A673 (cell line): ENCODE data around the gene SUPT4H1. TPM values are rescaled to one million over a fixed set of nuclear protein-coding genes. Genes with fewer than 3 reads are reported as not detected.

Experiments
- BruUV-seq: library from RNA; stranded (reverse); fragments of 400-500 nt; replicated peaks from 2 replicates; lab custom pipeline; 2021; lab: Mats Ljungman, UMichigan
- CTCF ChIA-PET: fragments of 300-600 bp; sonication (Branson Sonifier 250); formaldehyde crosslinking; loops from one replicate; lab custom pipeline; 2022; ENCODE audit warnings: antibody characterized with exemption; lab: Charles Lee
- POLR2A ChIA-PET: fragments of 300-600 bp; sonication (Branson Sonifier 250); formaldehyde crosslinking; loops from one replicate; lab custom pipeline; 2022; ENCODE audit warnings: antibody characterized with exemption; ENCODE audit not compliant: low non-redundant PET; lab: Charles Lee
- DNase-seq: peaks from one replicate; pipeline ENCODE4 v3.0.0-alpha.2; 2015; ENCODE audit warnings: low spot score
- H3K27ac ChIP-seq: fragments of 200-600 bp; sonication (generic); 2 replicates; pipeline ENCODE4 v1.5.1; 2016; ENCODE audit warnings: mixed run types, low read depth, mild to moderate bottlenecking, mixed read lengths, antibody characterized with exemption, low read length; ENCODE audit not compliant: poor library complexity, severe bottlenecking
- H3K27me3 ChIP-seq: fragments of 200-600 bp; sonication (generic); replicated peaks from 2 replicates; pipeline ENCODE4 v1.6.1; 2017; ENCODE audit warnings: mixed run types, low read depth, mild to moderate bottlenecking, mixed read lengths, antibody characterized with exemption, low read length; ENCODE audit not compliant: insufficient read depth, poor library complexity
- H3K36me3 ChIP-seq: fragments of 200-600 bp; sonication (generic); 2 replicates; pipeline ENCODE4 v1.6.1; 2016; ENCODE audit warnings: mixed run types, mild to moderate bottlenecking, mixed read lengths, antibody characterized with exemption, low read length; ENCODE audit not compliant: insufficient read depth, poor library complexity, severe bottlenecking
- H3K4me1 ChIP-seq: fragments of 200-600 bp; sonication (generic); 2 replicates; pipeline ENCODE4 v1.6.1; 2017; ENCODE audit warnings: mixed run types, mild to moderate bottlenecking, mixed read lengths, antibody characterized with exemption, low read length; ENCODE audit not compliant: insufficient read depth, poor library complexity, severe bottlenecking
- H3K4me3 ChIP-seq: fragments of 200-600 bp; sonication (generic); 2 replicates; pipeline ENCODE4 v1.5.1; 2016; ENCODE audit warnings: low read depth, mixed run types, mild to moderate bottlenecking, mixed read lengths, low read length; ENCODE audit not compliant: poor library complexity, severe bottlenecking
- H3K9me3 ChIP-seq: fragments of 200-600 bp; sonication (generic); 2 replicates; pipeline ENCODE4 v1.6.1; 2016; ENCODE audit warnings: mixed run types, low read depth, mild to moderate bottlenecking, mixed read lengths, antibody characterized with exemption, low read length; ENCODE audit not compliant: poor library complexity, severe bottlenecking
- EZH2 ChIP-seq: fragments of 200-600 bp; sonication (generic); IDR thresholded peaks from 2 replicates; pipeline ENCODE4 v1.6.1; 2017; ENCODE audit warnings: borderline replicate concordance, low read depth, mild to moderate bottlenecking, mixed read lengths, antibody characterized with exemption, low read length; ENCODE audit not compliant: poor library complexity, severe bottlenecking
- intact Hi-C: fragments of 100-400 bp; cut with micrococcal nuclease; formaldehyde crosslinking; loops from one replicate; pipeline ENCODE4 v1.10.0; 2022; ENCODE audit not compliant: unreplicated experiment
- total RNA-seq: library from RNA; stranded (reverse); gene quantifications from 2 replicates; pipeline ENCODE4 v1.2.3, GENCODE V29; 2021
- TF ChIP-seq, protein P1 (sequence below): fragments of 300-800, 200-600 bp; sonication (generic); conservative IDR thresholded peaks from 2 replicates; pipeline ENCODE4 v1.5.1; 2017; ENCODE audit warnings: low read depth, mild to moderate bottlenecking, antibody characterized with exemption, low read length, moderate library complexity, mixed read lengths

Gene SUPT4H1
- total RNA-seq, 1 experiment from 2014 or later = 106 TPM

DNA sequence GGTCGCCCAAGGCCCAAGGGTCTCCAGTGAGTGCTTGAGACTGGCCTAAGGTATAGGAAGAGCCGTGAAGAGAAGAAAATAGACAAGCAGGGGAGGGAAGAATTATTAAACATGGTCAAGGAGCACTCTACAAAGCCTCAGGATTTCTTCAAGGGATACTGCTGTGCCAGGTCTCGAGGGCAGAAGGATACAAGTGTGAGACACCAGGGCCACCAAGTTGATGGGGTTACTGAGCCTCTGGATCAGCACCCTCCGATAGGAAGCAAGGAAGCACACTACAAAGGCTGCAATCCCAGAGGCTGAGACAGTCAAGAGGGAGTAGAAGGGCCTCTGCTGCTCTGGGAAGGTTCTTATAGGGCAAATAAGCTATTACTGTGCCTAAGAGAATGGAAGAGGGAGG, 6.5 kb downstream of the SUPT4H1 start:
- no peak overlapping the region for H3K27ac ChIP-seq
- BruUV-seq = no TSS peak
- intact Hi-C loops = no loop called here
- TF ChIP-seq, protein P1, sequence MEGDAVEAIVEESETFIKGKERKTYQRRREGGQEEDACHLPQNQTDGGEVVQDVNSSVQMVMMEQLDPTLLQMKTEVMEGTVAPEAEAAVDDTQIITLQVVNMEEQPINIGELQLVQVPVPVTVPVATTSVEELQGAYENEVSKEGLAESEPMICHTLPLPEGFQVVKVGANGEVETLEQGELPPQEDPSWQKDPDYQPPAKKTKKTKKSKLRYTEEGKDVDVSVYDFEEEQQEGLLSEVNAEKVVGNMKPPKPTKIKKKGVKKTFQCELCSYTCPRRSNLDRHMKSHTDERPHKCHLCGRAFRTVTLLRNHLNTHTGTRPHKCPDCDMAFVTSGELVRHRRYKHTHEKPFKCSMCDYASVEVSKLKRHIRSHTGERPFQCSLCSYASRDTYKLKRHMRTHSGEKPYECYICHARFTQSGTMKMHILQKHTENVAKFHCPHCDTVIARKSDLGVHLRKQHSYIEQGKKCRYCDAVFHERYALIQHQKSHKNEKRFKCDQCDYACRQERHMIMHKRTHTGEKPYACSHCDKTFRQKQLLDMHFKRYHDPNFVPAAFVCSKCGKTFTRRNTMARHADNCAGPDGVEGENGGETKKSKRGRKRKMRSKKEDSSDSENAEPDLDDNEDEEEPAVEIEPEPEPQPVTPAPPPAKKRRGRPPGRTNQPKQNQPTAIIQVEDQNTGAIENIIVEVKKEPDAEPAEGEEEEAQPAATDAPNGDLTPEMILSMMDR = no peak
- no peak for TF ChIP-seq EZH2
- CTCF ChIA-PET = no interaction called here
- H3K4me1 ChIP-seq = no peaks in the 10 kb centered on the region
- POLR2A ChIA-PET = interaction anchor here (0.6 kb wide), 1 partner anchor 31 kb away, joined by 3 read pairs; no protein-coding TSS in a partner anchor
- no peak for DNase-seq
- H3K9me3 ChIP-seq = no peaks in the 10 kb centered on the region
- no peaks in the 10 kb centered on the region for H3K27me3 ChIP-seq
- H3K4me3 ChIP-seq = no peak overlapping the region
- peaks cover 50% of the 10 kb centered on the region for H3K36me3 ChIP-seq

DNA sequence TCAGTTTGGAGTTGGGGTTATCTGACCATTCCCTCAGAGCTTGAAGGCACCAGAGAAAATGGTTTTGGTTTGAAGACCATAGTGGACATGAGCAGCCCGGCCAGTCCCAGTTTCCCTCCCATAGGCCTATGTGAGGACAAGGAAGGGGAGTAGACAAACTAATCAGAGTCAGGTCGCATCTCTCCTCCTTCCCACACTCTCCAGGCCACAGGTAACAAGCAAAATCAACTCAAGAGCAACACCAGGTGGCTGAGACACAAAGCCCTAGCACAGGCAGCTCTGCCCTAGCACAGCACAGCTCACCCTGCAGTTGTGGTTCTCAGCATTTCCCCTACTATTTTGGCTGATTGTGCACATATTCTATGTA, 7.2 kb downstream of the SUPT4H1 start:
- TF ChIP-seq, protein P1 = no peak
- TF ChIP-seq EZH2 = no peak
- Histone ChIP-seq H3K4me1 (no peaks in the 10 kb centered on the region), H3K27ac (no peak overlapping the region), H3K4me3 (no peak overlapping the region), H3K27me3 (no peaks in the 10 kb centered on the region), H3K36me3 (peaks cover 49% of the 10 kb centered on the region), H3K9me3 (no peaks in the 10 kb centered on the region)
- intact Hi-C loops = no loop called here
- no TSS peak for BruUV-seq
- POLR2A ChIA-PET = no interaction called here
- DNase-seq = no peak
- CTCF ChIA-PET = no interaction called here

DNA sequence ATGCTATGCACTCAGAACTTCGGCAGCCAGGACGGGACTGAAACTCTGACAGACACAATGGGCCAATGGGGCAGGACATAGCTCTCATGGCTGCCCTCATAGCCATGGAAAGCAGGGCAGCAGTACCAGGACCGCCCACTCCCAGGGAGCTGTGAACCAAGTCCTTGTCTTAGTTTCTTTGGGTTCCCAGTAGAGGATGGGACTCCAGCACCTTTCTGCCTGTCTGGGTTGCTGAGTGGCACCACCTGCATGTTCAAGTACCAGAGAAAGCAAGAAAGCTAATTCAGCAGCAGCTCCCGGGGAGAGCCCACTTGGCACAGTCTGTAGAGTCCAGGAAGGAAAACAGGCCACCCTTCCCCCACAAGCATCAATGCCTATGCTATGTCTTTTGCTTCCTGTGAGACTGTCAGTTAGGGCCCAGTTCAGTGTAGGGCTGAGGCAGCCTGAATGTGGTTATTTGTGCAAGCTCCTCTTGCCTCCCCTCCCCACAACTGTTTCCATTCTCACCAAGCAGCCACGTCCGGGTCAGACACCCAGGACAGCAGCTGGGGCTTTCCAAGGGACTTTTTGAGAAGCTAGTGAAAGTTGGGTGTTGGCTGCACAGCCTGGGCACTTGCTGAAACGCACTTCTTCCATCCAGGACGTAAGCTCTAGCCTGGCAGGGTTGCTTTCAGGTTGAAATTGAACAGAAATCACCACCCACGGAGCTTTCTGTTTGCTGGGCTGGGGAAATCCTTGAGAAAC, 7.8 kb downstream of the SUPT4H1 start:
- intact Hi-C loops = no loop called here
- DNase-seq = no peak
- POLR2A ChIA-PET = interaction anchor here (0.5 kb wide), 1 partner anchor 201 kb away, joined by 4 read pairs; no protein-coding TSS in a partner anchor
- TF ChIP-seq, protein P1 = no peak
- TF ChIP-seq EZH2 = no peak
- BruUV-seq = no TSS peak
- H3K4me3 ChIP-seq = no peak overlapping the region
- H3K4me1 ChIP-seq = no peaks in the 10 kb centered on the region
- no peak overlapping the region for H3K27ac ChIP-seq
- H3K9me3 ChIP-seq = no peaks in the 10 kb centered on the region
- CTCF ChIA-PET = no interaction called here
- H3K36me3 ChIP-seq = peaks cover 43% of the 10 kb centered on the region
- no peaks in the 10 kb centered on the region for H3K27me3 ChIP-seq
